ENCODE data around the gene VPS45.

DNA sequence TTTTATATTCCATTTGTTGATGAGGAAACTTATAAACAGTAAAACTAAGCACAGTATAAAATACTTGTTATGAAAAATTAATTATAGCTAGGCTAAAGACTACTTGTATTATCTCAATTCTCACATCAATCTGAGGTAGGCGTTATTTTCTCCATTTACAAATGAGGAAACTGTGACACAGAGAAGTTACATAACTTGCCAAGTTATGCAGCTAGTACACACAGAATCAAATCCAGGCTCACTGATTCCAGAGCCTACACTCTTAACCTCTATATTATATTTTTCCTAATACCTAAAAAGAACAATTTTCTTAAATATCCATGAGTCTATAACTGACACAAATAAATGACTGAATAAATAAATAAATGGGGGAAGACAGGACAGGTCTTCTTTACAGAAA lies 11.2 kb upstream of the VPS45 start:
- TF ChIP-seq EZH2 (IDR thresholded peaks at IDR 0.05; ENCODE audit: insufficient read depth, low read length) = no peak
- TF ChIP-seq, protein P1, sequence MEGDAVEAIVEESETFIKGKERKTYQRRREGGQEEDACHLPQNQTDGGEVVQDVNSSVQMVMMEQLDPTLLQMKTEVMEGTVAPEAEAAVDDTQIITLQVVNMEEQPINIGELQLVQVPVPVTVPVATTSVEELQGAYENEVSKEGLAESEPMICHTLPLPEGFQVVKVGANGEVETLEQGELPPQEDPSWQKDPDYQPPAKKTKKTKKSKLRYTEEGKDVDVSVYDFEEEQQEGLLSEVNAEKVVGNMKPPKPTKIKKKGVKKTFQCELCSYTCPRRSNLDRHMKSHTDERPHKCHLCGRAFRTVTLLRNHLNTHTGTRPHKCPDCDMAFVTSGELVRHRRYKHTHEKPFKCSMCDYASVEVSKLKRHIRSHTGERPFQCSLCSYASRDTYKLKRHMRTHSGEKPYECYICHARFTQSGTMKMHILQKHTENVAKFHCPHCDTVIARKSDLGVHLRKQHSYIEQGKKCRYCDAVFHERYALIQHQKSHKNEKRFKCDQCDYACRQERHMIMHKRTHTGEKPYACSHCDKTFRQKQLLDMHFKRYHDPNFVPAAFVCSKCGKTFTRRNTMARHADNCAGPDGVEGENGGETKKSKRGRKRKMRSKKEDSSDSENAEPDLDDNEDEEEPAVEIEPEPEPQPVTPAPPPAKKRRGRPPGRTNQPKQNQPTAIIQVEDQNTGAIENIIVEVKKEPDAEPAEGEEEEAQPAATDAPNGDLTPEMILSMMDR (IDR thresholded peaks at IDR 0.05; ENCODE audit: insufficient read depth, low read depth, low read length) = no peak
